HTR-8/SVneo (cell line): Measurements from ENCODE around the gene MAB21L2.

Experiments
- DNase-seq: peaks from one replicate; pipeline ENCODE4 v3.0.0; 2011; ENCODE audit warnings: low spot score, mixed read lengths; ENCODE audit not compliant: insufficient read length
- FAIRE-seq: peaks from 2 replicates; lab custom pipeline; 2011; peaks lifted over from hg19 to GRCh38; lab: Jason Lieb, UNC

The MAB21L2 gene

GRCh38 chr4:150573534-150573933 is 8.4 kb upstream of the MAB21L2 start:
- FAIRE-seq = no peak
- DNase-seq = no peak

DNA sequence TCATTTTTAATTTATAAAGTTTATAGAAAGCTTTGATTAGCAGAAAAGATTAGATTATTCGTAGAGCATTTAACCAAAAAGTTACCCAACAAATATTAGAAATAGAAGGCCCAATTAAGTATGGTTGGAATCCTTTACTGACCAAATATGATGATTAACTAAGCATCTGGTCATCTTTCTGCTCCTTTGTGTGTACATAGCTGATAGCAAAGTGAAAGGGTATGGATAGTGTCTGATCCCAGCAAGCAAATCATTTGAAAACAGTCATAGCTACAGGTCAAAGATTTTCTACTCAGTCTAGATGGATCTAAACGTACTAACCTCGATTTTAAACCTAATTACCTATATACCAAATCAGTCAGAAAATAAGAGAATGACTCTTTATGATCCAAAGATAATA is 7.3 kb upstream of the MAB21L2 start:
- DNase-seq (no peak), FAIRE-seq (no peak)

DNA sequence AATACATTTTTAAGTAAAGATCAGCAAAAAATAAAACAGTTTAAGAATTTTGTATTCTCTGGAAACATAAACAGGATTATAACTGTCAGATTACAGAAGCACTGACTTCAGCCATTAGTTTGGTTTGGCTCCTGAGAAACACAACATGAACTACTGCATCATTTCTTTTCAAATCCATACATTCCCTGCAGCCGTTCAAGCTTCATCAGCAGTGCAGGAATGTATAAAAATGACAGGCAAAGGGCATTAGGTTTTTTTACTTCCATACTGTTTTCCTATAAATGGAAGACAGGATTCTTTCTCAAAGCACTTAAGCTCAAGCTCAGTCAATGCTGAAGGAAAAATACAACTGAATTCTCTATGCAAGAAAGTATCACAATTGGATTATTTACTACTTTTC is 4.2 kb upstream of the MAB21L2 start:
- FAIRE-seq (no peak), DNase-seq (no peak)

- DNase-seq (no peak), FAIRE-seq (no peak)
Observed at GRCh38 chr4:150578745-150579501, 3.0 kb upstream of the MAB21L2 start.

DNA sequence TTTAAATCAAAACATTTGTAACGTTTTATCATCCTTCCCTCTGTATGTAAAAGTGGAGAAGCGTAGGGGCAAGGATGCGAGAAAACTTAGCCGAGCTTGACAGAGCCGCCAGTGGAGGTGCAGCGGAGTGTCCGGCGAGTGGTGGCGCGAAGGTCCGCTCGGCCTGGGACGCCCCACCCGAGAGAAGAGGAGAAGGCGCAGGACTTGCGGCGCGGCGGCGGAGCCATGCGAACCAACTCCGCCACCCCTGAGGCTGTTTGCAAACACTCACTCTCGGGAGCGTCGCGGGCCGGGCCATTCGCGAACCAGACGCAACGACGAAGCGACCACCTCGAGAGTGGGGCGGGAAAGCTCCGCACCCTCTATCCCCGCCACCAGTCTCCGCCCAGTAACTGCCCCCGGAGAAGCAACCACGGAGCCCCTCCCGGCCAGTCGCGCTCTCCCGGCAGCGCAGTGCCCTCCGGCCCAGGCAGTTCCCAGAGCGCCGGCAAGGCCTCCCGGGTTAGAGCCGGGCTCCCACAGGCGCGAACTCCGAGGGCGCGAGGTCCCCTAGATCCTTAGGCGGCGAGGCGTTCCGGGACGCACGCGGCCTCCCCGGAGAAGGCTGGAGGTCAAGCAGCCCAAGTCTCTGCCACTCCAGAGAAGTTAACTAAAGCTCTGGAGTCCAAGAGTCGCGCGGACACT is 2.3 kb upstream of the MAB21L2 start:
- DNase-seq (peak; percentile 21), FAIRE-seq (peak; percentile 55)

DNA sequence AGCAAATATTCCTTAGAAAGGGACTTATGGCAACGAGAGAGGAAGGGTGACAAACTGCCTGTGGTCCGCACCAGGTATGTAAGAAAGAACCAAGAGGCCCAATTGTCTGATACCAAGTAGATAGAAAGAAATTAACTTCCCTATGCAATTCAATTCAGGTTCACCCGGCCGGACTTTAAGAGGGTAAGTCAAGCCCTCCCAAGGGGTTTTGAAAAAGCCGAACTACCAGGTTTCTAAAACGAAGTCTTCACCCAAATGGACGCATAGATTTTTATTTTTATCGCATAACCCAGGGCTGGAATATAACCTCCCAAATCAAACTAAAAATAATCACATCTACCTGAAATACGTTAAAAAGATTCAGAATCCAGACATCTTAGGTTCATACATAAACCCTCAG is 1.6 kb upstream of the MAB21L2 start:
- DNase-seq (no peak), FAIRE-seq (no peak)

- FAIRE-seq = no peak
- DNase-seq = no peak
Observed at GRCh38 chr4:150581056-150581605, 820 bp upstream of the MAB21L2 start.

- FAIRE-seq = peak; percentile 69
- peak; percentile 59 for DNase-seq
Observed at GRCh38 chr4:150581641-150582051, 305 bp upstream of the MAB21L2 start.

- peak; percentile 21 for DNase-seq
- FAIRE-seq = peak; percentile 76
Observed at GRCh38 chr4:150582873-150583286, 929 bp downstream of the MAB21L2 start.

DNA sequence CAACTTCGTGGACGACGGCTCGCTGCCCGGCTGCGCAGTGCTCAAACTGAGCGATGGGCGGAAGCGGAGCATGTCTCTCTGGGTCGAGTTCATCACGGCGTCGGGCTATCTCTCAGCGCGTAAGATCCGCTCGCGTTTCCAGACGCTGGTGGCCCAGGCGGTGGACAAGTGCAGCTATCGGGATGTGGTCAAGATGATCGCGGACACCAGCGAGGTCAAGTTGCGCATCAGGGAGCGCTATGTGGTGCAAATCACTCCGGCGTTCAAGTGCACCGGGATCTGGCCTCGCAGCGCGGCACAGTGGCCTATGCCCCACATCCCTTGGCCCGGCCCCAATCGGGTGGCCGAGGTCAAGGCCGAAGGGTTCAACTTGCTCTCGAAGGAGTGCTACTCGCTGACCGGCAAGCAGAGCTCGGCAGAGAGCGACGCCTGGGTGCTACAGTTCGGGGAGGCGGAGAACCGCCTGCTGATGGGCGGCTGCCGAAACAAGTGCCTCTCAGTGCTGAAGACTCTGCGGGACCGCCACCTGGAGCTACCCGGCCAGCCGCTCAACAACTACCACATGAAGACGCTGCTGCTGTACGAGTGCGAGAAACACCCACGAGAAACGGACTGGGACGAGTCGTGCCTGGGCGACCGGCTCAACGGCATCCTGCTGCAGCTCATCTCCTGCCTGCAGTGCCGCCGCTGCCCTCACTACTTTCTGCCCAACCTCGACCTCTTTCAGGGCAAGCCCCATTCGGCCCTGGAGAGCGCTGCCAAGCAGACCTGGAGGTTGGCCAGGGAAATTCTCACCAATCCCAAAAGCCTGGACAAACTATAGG is 1.5 kb downstream of the MAB21L2 start:
- peak; percentile 73 for FAIRE-seq
- peak; percentile 32 for DNase-seq

- FAIRE-seq = no peak
- DNase-seq = no peak
Observed at GRCh38 chr4:150584111-150584915, 2.4 kb downstream of the MAB21L2 start.

GRCh38 chr4:150585611-150586010 is 3.7 kb downstream of the MAB21L2 start:
- no peak for DNase-seq

GRCh38 chr4:150586162-150586810 is 4.3 kb downstream of the MAB21L2 start:
- DNase-seq (no peak), FAIRE-seq (no peak)

More at GRCh38 chr4:150585611-150586010, 3.7 kb downstream of the MAB21L2 start:
- no peak for FAIRE-seq

DNA sequence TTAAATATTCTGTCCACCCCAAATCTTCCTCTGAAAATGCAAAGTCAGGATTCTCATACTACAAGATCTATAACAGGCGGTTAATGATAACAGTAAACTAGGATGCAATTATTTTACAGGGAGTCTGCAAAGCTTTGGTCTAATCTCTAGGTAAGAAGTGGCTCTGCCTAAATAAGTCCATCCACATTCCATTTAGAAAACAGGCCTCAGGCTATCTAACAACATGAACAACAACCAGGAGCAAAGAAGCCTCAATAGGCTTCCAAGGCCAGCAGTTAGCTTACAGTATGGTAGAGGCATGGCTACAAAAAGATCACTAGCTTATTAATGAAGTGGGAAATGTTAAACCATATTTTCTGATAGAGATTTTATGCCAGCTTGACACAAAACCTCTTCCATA is 6.4 kb downstream of the MAB21L2 start:
- no peak for FAIRE-seq

DNA sequence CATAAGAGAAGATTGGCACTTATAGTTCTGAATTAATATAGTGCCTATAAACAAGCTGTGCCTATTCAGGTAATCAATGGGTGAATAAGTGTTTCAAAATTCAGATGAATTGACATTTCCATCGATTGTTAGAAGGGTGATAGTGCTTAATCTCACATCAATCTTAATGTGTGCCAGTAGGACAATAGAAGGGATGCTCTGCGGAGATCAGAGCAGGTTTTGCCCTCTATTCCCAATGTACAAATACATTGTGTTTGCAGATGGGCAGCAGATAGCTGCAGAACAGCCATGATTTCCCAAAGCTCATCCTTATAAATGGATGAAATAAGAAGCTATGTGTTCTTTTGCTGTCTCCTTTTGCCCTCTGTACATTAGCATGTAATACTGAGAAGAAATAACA is 7.2 kb downstream of the MAB21L2 start:
- FAIRE-seq = no peak
- DNase-seq = no peak

More for the DNA sequence above, 6.4 kb downstream of the MAB21L2 start:
- no peak for DNase-seq

GRCh38 chr4:150590631-150591030 is 8.7 kb downstream of the MAB21L2 start:
- no peak for FAIRE-seq
- no peak for DNase-seq

- FAIRE-seq = no peak
- DNase-seq = no peak
Observed at GRCh38 chr4:150591406-150591805, 9.5 kb downstream of the MAB21L2 start.

GRCh38 chr4:150591904-150592303 is 10.0 kb downstream of the MAB21L2 start:
- no peak for DNase-seq
- FAIRE-seq = no peak

DNA sequence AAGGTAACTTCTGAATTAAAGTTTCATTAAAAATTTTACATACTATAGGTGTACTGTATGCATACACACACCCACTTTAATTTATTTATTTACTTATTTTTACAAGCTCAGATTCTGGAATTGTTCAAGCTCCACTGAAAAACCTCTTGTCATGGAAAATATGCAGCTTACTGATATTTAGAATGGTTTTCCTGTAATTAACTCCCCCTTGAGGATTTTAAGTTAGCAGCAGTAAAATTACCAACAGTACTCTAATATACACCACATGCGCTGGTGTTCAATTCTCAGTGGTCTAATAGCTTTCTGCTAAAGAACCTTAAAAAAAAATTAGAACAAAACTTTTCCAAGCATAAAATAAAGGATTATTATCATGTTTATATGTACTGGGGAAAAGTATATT is 12.0 kb downstream of the MAB21L2 start:
- DNase-seq = no peak
- no peak for FAIRE-seq
